ENCODE results near the gene MAFG. TPM values are rescaled to one million over a fixed set of nuclear protein-coding genes. Genes with fewer than 3 reads are reported as not detected.
A peak's percentile ranks its signal among the peaks of the same experiment; 100 is the strongest.

MAFG gene
- polyA plus RNA-seq, 1 of the 3 experiments (the other 2 are of a cell fraction): 38.7 TPM

DNA sequence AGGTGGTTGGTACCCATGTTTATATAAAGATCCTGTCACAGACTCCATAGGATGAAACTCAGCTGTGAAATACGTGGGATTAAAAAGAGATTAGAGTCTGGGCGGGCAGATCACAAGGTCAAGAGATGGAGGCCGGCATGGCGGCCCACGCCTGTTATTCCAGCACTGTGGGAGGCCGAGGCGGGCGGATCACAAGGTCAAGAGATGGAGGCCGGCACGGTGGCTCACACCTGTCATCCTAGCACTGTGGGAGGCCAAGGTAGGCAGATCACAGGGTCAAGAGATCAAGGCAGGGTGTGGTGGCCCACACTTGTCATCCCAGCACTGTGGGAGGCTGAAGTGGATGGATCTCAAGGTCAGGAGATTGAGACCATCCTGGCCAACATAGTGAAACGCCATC is 32.1 kb downstream of the MAFG start:
- Histone ChIP-seq H3K27me3 (ENCODE audit: insufficient read depth) (no peaks in the 10 kb centered on the region), H3K4me3 (ENCODE audit: low read depth in 2 of 2, low read length in 1 of 2) (no peak overlapping the region), H3K4me1 (ENCODE audit: control insufficient read depth in 1 of 2, insufficient read depth in 2 of 2, low read depth in 1 of 2, low read length in 1 of 2) (peaks cover 2 to 9% of the 10 kb centered on the region in 2 experiments; a peak in 2 of 4 replicates), H4K20me1 (ENCODE audit: insufficient read depth) (peaks cover 8% of the 10 kb centered on the region; the same call in 1 of the 2 replicates), H3K79me2 (ENCODE audit: insufficient read depth) (peaks cover 53% of the 10 kb centered on the region), H3K27ac (ENCODE audit: low read depth in 2 of 2, low read length in 1 of 2) (no peak overlapping the region), H3K36me3 (replicated peaks in 1 of 2; ENCODE audit: control insufficient read depth in 1 of 2, insufficient read depth in 2 of 2, low read length in 1 of 2) (peaks cover 30 to 36% of the 10 kb centered on the region in 2 experiments), H2AFZ (ENCODE audit: low read depth) (no peak overlapping the region), H3K4me2 (no peak overlapping the region), H3K9me2 (no peaks in the 10 kb centered on the region), H3F3A (replicated peaks; ENCODE audit: insufficient read depth) (peaks cover 37% of the 10 kb centered on the region), H3K9ac (no peak overlapping the region), H3K9me3 (no peaks in the 10 kb centered on the region)
- WGBS (ENCODE audit: low lambda C conversion rate): 97% methylated on average over 11 of the region's 11 CpGs
- TF ChIP-seq NRF1 (IDR thresholded peaks at IDR 0.05; ENCODE audit: low read depth, low read length) (no peak), RAD21 (IDR thresholded peaks at IDR 0.05; ENCODE audit: low read length) (no peak), NFIC (IDR thresholded peaks at IDR 0.05; ENCODE audit: borderline replicate concordance) (no peak), ZBTB33 (IDR thresholded peaks at IDR 0.05; ENCODE audit: borderline replicate concordance, low read depth) (no peak), FOXJ3 (CRISPR knock-in tag; IDR thresholded peaks at IDR 0.05) (no peak), TCF12 (IDR thresholded peaks at IDR 0.05) (no peak)
- TF ChIP-seq, protein P1, sequence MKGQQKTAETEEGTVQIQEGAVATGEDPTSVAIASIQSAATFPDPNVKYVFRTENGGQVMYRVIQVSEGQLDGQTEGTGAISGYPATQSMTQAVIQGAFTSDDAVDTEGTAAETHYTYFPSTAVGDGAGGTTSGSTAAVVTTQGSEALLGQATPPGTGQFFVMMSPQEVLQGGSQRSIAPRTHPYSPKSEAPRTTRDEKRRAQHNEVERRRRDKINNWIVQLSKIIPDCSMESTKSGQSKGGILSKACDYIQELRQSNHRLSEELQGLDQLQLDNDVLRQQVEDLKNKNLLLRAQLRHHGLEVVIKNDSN (IDR thresholded peaks at IDR 0.05; ENCODE audit: borderline replicate concordance, low read depth): no peak
- ChIA-PET CTCF (interaction anchor here (1.4 kb wide), 1 partner anchor 25 kb away, joined by 4 read pairs; no protein-coding TSS in a partner anchor), POLR2A (no interaction called here)
- no peak for DNase-seq

DNA sequence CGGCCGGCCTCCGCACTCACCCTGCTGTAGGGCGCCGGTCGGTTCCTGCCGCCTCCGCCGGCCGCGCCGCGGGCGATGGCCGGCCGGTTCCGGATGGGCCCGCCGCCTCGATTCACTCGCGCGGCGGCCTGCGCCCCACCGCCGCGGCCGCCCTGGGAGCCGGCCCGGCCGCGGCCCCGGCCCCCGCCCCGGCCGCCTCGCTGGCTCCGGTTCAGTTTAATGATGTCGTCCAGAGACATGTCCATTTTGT is 36.3 kb downstream of the MAFG start:
- ChIA-PET POLR2A (interaction anchor here (0.5 to 1.9 kb wide), 6 partner anchors 22 to 225 kb away, joined by 3 to 7 read pairs (median 3); partner anchors contain the start of genes CCDC137, MAFG, OXLD1 and P4HB), CTCF (interaction anchor here (1.1 to 5.3 kb wide), 5 partner anchors 21 to 157 kb away, joined by 3 to 30 read pairs (median 5); partner anchors contain the start of gene ARHGDIA)
- H3K79me2 ChIP-seq (ENCODE audit: insufficient read depth): peaks cover 89% of the 10 kb centered on the region

More for the DNA sequence above, 36.3 kb downstream of the MAFG start:
- H3K4me3 ChIP-seq (ENCODE audit: low read depth in 2 of 2, low read length in 1 of 2): peak overlapping the region; percentile 72 to 98
- H3K36me3 ChIP-seq (replicated peaks in 1 of 2; ENCODE audit: control insufficient read depth in 1 of 2, insufficient read depth in 2 of 2, low read length in 1 of 2): peaks cover 41 to 53% of the 10 kb centered on the region in 2 experiments
- TF ChIP-seq FOXJ3 (CRISPR knock-in tag; IDR thresholded peaks at IDR 0.05) (no peak), EZH2phosphoT487 (IDR thresholded peaks at IDR 0.05; ENCODE audit: borderline replicate concordance, low read depth) (no peak)
- no peaks in the 10 kb centered on the region for H3K27me3 ChIP-seq (ENCODE audit: insufficient read depth)
- H3F3A ChIP-seq (replicated peaks; ENCODE audit: insufficient read depth): peaks cover 24% of the 10 kb centered on the region
- peak overlapping the region; percentile 94; the same call in 1 of the 2 replicates for H3K4me2 ChIP-seq
- H3K9me3 ChIP-seq: no peaks in the 10 kb centered on the region
- peak overlapping the region in 1 of 2 experiments; percentile 67; a peak in 2 of 4 replicates for H3K27ac ChIP-seq (ENCODE audit: low read depth in 2 of 2, low read length in 1 of 2)
- H3K9ac ChIP-seq: peak overlapping the region; percentile 93; the same call in 1 of the 2 replicates
- peaks cover 9% of the 10 kb centered on the region; the same call in 1 of the 2 replicates for H4K20me1 ChIP-seq (ENCODE audit: insufficient read depth)
- 0% methylated on average over 2 of the region's 40 CpGs for WGBS (ENCODE audit: low lambda C conversion rate)
- no peak for DNase-seq
- no peaks in the 10 kb centered on the region for H3K9me2 ChIP-seq
- peaks cover 12 to 19% of the 10 kb centered on the region in 2 experiments for H3K4me1 ChIP-seq (ENCODE audit: control insufficient read depth in 1 of 2, insufficient read depth in 2 of 2, low read depth in 1 of 2, low read length in 1 of 2)
- H2AFZ ChIP-seq (ENCODE audit: low read depth): no peak overlapping the region
